ENCODE results near the gene ABHD14A.
"Not testable (repeated sequence)": the region's sequence is repeated elsewhere in the genome, so short reads cannot be mapped to it uniquely, and the experiment has no call there.

ABHD14A gene

DNA sequence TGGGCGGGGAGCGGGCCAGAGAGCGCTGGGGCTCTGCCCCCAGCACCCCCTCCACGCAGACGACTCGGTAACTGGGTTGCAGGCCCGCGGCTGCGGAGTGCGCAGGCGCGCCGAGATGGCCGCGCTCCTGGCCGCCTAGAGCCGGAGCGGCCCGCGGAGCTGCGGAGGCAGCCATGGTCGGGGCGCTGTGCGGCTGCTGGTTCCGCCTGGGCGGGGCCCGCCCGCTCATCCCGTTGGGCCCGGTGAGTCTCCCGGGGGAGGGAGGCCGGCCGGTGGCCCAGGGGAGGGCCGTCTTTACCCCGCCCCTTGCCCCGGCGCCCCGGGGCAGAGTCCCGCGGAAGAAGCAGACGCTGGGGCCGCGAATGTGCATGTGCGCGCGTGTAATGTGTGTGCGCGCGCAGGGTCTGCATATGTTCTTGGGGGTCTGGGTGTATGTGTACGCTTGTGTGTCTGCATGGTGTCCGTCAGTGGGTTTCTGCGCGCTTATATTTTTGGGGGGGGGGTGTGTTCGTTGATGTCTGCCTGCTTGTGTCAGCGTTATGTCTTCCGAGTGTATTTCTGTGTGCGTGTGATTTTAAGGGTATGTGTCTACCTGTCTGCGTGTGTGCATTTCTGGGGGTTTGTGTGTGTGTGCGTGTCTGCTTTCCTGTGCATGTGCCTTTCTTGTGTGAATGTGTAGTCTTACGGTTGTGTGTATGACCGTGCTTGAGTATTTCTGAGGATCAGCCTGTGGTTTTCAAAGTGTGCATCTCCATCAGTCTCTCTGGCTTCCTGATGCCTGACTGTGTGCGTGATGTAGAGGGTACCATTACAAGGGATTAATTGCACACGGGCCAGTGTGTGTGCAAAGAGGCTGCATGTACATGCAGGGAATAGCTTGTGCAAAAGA is at the start of gene ABHD14A:
TSS of gene ABHD14A (plus strand) at position 102 of the 889 bp plus-strand sequence. CDS start at position 174, 72 bp downstream.
- DNase-seq = peak; percentile 82 to 85

DNA sequence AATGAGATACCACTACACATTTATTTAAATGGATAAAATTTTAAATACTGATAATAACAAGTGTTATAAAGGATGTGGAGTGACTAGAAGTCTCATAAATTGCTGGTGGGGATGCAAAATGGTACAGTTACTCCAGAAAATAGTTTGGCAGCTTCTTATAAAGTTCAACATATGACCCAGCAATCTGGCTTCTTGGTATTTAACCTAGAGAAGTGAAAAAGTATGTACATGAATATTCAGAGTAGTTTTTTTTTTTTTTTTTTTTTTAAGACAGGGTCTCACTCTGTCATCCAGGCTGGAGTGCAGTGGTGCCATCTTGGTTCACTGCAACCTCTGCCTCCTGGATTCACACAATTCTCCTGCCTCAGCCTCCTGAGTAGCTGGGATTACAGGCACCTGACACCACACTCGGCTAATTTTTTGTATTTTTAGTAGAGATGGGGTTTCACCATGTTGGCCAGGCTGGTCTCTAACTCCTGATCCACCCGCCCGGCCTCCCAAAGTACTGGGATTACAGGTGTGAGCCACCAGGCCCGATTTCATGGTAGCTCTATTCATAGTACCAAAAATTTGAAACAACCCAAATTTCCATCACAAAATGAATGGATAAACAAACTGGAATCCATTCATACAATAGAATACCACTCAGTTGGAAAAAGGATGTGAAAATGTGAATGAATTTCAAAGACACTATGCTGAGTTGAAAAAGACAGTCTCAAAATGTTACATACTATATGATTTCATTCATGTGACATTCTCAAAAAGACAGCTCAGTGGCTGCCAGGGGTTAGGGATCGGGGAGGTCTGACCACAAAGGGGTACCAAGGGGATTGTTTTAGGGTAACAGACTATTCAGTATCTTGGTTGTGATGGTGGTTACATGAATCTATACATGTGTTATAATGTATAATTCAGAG is 47.5 kb upstream of the ABHD14A start:
- no peak for DNase-seq

DNA sequence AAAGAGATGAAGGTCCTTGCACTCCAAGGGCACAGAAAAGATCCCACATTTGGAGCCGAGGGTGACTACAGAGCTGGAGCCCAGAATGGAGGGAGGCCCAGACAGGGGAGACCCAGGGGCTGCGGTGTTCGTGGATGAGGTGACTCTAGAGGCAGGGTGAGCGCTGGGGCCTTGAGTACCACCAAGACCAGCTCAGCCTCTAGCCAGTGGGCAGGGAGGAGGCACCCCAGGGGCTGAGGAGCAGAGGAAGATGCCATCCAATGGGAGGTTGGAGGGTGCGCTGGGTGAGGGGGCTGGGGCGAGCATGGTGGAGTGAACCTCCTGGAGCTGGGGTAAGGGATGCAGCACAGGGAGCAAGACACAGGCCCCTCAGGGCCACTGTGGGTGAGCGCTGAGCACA is 46.4 kb upstream of the ABHD14A start:
- DNase-seq = no peak

DNA sequence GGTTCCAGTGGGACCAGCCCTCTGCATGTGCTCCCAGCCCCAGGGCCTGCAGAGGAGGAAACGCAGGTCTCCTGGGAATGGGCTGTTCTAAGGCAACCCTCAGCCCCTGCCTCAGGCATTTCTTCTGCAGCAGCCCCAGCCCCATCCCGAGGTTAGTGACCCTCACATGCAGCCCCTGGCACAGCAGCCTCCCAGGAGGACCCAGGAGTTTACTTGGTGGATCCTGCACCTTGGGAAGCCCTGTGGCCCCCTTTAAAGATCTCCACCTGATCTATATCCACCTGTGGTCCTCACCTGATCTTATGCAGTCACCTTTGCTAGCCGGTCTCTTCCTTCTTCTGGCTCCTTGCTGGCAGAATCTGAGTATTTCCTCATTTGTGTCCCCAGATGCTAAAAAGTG is 45.9 kb upstream of the ABHD14A start:
- DNase-seq = not testable (repeated sequence)

DNA sequence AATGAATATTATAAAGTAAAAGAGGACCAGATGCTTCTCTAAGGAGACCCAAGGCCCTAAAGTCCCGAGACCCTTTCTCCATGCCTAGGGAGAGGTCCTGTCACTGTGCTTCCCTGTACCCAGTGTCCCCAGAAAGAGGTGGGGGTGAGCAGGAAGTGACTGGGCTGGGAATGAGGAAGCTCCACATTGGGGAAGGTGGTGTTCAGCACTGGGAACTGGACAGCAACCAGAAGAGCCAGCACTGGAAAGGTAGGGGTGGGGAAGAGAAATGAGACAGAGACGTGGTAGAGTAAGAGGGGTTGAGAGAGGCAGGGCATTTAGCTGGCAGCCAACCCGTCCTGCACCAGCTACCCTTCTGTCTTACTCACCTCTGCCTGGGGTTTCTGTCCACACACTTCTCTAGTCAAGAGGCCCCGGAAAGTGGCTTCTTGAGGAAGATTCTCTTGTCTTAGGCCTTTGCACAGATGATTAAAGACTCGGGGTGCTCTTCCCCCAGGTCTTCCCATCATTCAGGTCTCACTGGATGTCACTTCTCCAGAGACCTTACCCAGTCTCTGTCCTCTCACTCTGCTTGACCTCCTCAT is 45.4 kb upstream of the ABHD14A start:
- no peak for DNase-seq

DNA sequence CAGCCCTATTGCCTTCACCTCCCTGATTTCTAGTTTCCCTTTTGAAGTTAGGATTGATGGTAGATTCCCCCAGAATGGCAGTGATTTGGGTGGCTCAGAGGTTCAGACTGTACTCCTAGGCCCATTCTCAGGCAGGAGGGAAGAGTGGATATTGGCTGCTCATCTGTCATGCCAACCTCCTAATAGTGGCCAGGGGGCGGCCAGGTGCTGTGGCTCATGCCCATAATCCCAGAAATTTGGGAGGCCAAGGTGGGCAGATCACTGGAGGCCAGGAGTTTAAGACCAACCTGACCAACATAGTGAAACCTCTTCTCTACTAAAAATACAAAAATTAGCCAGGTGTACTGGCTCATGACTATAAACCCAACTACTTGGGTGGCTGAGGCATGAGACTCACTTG is 44.4 kb upstream of the ABHD14A start:
- DNase-seq = no peak

DNA sequence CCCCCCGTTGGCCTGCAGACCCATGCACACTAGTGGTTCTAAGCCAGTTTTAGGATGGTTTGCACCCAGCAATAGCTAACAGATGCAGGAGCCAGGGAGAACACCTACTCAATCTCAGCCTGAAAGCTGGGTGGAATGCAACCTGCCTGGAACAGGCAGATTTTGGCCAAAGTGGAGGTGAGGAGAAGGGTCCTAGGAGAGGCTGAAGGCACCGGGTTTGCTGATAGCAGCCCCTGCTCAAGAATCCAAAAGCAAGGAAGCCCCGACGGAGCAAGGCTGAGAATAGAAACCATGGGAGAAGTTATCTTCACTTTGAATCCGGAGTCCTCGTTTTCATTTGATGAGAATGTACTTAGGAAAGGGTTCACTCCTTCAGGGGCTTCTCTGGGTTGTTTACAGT is 43.1 kb upstream of the ABHD14A start:
- no peak for DNase-seq

DNA sequence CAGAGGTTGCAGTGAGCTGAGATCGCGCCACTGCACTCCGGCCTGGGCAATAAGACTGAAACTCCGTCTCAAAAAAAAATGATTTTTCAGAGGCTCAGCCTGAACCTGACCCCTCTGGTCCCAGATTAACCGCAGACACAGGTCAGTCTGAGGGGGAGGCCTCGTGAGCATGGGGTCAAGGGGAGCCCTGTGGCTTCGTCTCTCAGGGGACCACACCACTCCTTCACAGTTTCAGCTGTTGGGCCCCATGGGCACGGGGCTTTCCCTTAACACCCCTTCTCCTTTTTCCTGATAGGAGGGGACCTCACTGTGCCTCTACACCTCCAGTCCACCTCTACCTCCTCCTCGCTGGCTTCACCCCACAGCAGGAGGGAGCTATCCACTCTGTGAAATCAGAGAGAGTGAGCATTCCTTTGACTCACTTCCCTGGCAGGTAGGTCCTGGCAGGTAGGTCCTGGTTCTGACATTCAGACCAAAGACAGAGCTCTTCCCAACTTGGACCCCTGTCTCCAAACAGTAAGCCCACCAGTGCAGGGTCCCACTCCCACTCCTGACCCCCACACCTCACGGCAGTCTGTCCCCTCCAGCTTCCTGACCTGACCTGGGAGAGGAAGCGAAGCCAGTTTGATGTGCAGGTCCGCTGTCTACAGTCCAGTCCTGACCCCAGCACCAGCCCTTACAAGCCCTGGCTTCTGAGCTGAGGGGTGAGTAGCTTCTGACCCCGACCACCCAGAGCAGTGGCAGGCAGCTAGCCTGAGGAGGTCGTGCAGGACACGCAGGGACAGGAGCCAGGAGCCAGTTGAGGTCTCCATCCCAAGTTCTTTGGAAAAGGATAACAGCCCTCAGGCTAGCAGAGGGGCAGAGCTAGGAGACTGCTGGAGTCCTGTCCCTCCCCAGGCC is 42.1 kb upstream of the ABHD14A start:
- no peak for DNase-seq

DNA sequence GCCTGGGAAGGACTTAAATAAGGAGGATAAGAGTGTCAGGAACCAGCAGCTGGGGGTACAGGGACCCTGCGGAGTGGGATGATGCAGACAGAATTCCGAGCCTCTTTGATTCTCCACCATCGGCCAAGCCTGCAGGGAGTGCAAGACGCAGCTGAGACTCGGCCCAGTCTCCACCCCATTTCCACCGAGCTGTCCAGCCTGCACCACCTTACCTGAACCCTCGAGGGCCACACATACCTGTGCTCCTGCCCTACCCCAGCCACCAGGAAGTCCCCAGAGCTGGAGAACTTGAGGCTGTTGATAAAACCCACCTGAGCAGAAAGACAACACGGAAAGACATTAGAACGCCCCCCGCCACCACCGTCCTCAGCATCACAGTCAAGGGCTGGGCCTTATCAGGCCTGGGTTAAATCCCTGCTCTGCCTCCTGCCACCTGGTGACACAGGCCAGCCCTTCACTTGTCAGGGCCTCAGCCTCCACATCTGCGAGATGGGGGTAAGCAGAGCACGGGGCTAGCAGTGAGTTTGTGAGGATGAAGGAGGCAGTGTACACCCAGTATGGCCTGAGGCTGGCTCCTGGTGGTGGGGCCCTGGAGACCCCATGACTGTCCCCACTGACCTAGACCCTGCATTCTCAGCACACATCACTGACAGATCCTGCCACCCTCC is 41.3 kb upstream of the ABHD14A start:
- no peak for DNase-seq

DNA sequence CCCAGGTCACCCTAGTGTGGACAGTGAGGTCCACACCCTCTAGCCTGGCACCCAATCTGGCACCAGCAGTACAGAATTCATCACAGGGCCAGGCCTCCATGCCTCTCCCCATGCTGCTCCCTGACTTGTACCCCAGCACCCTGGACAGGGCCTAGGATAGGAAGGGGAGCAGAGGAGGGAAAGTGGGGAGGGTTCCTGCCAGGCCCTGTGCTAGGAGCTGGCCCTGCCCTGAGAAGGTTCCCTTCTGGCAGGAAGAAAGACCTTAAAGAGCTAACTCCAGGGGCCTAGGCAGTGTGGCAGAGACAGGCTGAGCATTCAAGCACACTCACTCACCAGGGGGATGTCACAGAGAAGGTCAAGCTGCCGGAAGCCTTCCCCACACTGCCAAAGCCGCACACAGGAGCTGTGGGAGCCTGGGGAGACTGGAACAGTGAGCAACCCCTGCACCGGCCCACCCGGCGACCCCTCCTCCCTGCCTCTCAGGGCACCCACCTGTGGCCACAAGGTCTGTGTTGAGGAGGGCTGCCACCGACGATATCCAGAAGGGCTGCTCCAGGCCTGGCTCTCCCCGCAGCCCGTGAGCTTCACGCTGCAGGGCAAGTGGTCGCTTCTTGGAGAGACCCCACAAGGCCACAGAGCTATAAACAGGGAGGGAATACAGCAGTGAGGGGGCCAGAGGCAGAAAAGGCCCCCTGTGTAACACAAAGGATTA is 40.6 kb upstream of the ABHD14A start:
- no peak for DNase-seq

DNA sequence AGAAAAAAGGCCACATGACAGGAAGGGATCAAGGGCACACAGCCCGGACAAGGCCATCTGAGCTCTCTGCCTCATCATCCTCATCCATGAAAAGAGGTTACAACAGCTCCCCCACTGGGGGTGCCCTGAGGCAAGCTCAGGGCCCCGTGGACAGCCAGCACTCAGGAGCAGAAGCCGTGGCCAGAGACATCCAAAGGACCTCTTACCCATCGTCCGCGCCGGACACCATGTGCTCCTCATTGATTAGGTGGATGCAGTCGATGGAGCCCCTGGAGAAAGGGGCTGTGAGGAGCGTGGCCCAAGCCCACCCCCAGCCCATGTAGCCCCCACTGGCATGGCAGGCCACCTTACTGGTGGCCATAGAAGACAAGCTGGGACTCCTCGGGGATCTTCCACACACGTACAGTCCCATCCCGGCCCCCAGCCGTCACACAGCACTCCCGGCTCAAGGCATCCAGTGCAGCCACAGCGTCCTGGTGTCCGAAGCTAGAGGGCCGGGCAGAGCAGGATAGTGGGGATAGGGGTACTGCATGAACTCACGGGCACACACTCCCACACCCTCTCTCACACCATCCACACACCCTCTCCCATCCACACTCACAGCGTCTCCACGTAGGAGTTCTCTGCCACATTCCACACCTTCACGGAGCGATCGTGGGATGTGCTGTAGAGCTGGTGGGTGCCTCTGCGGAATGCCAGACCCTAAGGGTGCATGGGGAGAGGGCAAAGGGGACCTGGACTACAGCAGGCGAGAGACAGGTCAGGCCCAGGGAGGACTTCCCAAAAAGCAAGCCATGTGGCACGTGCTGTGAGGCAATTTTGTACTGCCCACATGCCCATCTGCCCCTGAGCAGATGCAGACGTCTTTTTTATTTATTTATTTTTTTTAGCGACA is 39.6 kb upstream of the ABHD14A start:
- DNase-seq = no peak

DNA sequence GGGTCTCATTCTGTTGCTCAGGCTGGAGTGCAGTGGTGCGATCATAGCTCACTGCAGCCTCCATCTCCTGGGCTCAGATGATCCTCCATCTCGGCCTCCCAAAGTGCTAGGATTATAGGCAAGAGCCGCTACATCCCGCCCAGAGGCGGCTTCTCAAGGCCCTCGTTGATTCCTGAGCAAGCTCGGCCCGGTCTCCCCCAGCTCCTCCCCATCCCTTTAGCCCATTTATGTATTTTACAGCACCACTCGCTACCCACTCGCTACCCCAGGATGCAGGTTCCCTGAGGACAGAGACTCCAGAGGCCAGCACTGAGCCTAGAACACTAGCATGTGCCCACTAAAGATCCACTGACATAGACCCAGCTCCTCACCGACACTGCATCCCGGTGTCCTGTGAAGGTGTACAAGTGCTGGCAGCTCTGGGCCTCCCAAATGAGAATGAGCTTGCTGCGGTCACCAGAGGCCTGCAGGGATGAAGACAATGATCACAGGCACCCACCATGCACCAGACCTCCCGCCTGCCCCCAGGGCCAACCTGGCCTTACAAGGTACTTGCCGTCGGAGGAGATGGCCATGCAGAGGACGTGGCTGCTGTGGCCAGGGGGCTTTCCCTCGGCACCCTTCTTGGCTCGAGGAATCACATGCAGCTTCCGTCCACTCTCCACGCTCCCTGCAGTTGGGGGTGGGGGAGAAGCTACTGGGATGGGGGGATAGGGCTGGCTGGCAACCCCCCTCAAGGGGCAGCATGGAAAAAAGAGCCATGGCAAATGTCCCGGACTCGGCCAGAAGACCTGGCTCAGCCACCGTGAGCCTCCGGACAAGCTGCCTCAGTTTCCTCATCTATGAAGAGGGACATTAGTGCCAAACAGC is 38.7 kb upstream of the ABHD14A start:
- DNase-seq = no peak

DNA sequence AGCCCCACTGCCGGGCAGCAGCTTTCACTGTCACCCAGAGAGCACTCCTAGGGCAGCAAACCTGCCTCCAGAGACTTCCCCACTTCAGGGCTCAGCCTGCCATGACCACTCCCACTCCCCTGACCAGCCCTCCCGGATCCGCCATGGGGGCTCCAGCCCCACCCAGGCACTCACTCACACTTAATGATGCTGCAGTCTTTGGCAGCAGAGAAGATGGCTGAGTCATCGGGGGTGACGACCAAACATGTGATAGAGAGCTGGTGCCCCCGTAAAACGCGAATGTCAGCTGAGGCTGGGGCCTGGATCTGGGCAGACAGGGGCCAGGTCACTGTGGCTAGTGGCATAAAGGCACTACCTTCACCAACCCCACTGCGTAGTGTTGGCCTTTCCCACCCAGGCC is 37.9 kb upstream of the ABHD14A start:
- DNase-seq = no peak

DNA sequence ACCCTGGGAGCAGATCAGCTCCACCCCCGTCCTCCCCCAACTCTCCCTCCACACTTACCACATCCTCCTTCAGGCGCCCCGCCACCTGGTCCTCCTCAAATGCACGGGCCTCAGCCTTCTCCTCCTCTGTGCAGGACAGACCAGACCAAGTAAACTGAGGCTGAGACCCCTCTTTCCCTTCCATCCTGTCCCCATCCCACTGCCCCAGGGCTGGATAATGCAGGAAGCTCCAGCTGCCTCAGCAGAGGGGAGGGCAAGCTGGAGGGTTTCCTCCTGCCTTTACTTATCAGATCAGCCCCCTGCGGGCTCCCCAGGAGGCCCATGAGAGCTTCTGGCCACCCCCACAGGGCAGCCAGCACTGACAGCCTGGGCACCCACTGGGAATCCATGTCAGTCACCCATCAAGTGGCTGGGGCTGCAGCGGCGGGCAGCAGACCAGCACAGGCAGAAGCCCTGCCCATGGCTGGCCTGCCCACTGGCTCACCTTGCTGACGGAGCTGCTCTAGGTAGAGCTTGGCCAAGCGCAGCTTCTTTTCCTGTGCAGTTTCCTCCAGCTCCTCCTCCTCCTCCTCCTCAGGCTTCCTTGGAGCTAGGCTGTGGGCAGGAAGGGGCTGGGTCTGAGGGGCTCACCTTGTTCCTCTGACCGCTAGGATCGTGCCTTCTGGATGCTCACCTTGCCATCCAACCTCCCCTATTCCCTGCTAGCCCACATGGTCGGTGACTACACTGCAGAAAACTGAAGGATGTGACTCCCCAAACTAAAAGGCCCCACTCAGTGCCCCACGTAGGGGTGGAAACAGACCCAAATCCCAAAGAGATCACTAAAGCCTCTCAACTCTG is 37.0 kb upstream of the ABHD14A start:
- DNase-seq = no peak

DNA sequence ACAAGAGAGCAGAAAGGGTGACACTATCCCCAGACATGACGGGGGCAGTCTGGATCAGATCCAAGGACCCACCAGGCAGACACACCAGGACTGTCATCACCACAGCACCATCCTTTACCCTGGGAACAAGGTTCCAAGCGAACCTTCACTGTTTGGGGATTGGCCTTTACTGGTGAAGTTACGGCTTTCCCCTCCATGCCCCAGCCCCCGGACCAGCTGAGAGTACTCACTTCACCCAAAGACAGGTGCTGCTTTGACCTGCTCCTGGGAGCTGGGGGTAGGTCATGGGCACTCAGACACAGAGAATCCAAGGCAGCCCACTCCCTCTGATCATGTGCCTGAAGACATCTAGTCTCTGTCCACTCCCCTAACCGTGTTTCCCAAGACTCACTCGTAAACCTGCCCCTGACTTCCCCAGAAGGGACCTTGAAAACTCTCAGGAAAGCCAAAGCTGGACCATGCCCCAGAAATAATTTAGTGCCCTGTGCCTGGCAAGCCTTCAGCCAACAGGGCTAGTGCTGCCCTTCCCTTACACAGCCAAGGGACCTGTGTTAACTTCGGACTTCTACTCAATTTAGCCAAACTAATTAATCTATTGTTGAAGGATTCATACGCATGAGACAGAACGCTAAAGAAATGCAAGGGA is 36.0 kb upstream of the ABHD14A start:
- DNase-seq = no peak

DNA sequence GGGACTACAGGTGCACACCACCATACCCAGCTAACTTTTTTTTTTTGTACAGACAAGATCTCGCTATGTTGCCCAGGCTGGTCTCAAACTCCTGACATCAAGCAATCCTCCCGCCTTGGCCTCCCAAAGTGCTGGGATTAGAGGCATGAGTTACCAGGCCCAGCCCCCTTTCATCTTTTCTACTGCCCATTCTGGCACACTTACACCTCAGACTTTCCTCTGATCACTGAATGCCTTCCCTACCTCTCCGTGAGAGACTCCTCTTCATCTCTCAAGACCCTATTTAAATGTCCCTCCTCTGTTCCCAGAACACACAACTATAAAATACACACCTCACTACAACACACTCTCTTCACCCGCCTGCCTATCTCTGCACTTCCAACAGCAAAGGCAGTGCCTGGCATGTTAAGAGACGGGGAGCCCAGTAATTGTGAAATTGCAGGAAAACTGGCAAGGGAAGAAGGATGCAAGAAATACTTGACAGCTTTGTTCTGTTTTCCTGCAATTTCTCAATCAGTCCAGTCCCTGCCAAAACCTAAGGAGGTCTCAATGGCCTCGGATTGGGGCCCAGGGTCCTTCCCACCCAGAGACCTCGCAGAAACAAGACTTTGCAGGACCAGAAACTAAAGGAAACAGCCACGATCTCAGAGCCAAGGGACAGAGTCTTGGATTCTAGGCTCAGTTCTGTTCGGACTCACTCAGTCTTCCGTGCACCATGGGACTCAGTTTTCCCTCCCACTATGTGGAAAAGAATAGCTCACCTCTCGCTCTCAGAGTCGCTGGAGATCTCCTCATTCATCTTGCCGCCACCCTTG is 34.0 kb upstream of the ABHD14A start:
- DNase-seq = no peak

DNA sequence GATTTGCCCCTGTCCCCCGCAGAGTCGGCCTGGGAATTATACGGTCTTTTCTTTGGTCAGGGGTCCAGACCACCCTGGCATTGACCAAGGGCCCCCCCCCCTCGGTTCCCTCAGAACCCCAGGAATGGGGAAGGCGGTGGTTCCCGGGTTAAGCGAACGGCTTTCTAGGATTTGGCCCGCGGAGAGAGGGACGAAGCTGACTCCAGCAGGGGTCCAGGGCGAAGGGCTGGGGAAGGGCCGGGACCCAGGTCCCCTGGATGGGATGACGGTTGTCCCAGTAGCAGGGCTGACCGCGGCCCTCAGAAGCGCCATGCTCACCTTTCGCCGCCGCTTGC is 33.4 kb upstream of the ABHD14A start:
- DNase-seq = no peak
